ENCODE results near the gene SMURF2.

- TF ChIP-seq POLR2A (IDR thresholded peaks at IDR 0.05; ENCODE audit: low read length) (no peak), SMC3 (IDR thresholded peaks at IDR 0.05) (no peak), MAZ (IDR thresholded peaks at IDR 0.05; ENCODE audit: borderline replicate concordance, low read depth, low read length) (no peak), TP53 (CRISPR knock-in tag; IDR thresholded peaks at IDR 0.05) (no peak), RAD21 (conservative IDR thresholded peaks at IDR 0.05 in 1 of 2, IDR thresholded peaks at IDR 0.05 in 1 of 2) (no peak), E2F6 (IDR thresholded peaks at IDR 0.05; ENCODE audit: borderline replicate concordance, low read depth) (no peak), KDM1A (IDR thresholded peaks at IDR 0.05; ENCODE audit: low read depth) (no peak), RFX5 (IDR thresholded peaks at IDR 0.05) (no peak)
- TF ChIP-seq, protein P1, sequence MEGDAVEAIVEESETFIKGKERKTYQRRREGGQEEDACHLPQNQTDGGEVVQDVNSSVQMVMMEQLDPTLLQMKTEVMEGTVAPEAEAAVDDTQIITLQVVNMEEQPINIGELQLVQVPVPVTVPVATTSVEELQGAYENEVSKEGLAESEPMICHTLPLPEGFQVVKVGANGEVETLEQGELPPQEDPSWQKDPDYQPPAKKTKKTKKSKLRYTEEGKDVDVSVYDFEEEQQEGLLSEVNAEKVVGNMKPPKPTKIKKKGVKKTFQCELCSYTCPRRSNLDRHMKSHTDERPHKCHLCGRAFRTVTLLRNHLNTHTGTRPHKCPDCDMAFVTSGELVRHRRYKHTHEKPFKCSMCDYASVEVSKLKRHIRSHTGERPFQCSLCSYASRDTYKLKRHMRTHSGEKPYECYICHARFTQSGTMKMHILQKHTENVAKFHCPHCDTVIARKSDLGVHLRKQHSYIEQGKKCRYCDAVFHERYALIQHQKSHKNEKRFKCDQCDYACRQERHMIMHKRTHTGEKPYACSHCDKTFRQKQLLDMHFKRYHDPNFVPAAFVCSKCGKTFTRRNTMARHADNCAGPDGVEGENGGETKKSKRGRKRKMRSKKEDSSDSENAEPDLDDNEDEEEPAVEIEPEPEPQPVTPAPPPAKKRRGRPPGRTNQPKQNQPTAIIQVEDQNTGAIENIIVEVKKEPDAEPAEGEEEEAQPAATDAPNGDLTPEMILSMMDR (IDR thresholded peaks at IDR 0.05), result no peak
- TF ChIP-seq, protein P2, sequence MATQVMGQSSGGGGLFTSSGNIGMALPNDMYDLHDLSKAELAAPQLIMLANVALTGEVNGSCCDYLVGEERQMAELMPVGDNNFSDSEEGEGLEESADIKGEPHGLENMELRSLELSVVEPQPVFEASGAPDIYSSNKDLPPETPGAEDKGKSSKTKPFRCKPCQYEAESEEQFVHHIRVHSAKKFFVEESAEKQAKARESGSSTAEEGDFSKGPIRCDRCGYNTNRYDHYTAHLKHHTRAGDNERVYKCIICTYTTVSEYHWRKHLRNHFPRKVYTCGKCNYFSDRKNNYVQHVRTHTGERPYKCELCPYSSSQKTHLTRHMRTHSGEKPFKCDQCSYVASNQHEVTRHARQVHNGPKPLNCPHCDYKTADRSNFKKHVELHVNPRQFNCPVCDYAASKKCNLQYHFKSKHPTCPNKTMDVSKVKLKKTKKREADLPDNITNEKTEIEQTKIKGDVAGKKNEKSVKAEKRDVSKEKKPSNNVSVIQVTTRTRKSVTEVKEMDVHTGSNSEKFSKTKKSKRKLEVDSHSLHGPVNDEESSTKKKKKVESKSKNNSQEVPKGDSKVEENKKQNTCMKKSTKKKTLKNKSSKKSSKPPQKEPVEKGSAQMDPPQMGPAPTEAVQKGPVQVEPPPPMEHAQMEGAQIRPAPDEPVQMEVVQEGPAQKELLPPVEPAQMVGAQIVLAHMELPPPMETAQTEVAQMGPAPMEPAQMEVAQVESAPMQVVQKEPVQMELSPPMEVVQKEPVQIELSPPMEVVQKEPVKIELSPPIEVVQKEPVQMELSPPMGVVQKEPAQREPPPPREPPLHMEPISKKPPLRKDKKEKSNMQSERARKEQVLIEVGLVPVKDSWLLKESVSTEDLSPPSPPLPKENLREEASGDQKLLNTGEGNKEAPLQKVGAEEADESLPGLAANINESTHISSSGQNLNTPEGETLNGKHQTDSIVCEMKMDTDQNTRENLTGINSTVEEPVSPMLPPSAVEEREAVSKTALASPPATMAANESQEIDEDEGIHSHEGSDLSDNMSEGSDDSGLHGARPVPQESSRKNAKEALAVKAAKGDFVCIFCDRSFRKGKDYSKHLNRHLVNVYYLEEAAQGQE (IDR thresholded peaks at IDR 0.05), result no peak
- TF ChIP-seq, protein P3, sequence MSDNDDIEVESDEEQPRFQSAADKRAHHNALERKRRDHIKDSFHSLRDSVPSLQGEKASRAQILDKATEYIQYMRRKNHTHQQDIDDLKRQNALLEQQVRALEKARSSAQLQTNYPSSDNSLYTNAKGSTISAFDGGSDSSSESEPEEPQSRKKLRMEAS (IDR thresholded peaks at IDR 0.05), result no peak
Observed at GRCh38 chr17:64509179-64509578, 152.9 kb downstream of the SMURF2 start.
